ENCODE data around the gene RBM20. TPM values are rescaled to one million over a fixed set of nuclear protein-coding genes. Genes with fewer than 3 reads are reported as not detected.

RBM20 gene
- total RNA-seq, 1 donor from 2014 or later: 0.32 TPM

GRCh38 chr10:110753462-110753861 is 109.3 kb downstream of the RBM20 start:
- Histone ChIP-seq H3K4me3 (no peak overlapping the region), H4K20me1 (ENCODE audit: low read depth) (no peaks in the 10 kb centered on the region), H2AFZ (replicated peaks) (peak overlapping the region; percentile 86), H3K9me3 (ENCODE audit: low read depth) (no peaks in the 10 kb centered on the region), H3K4me2 (no peak overlapping the region), H3K4me1 (peaks cover 4% of the 10 kb centered on the region), H3K36me3 (no peaks in the 10 kb centered on the region), H3K79me2 (ENCODE audit: low read depth) (no peaks in the 10 kb centered on the region), H3F3A (ENCODE audit: low read depth) (no peaks in the 10 kb centered on the region), H3K27me3 (no peaks in the 10 kb centered on the region), H3K27ac (no peak overlapping the region), H3K9ac (no peak overlapping the region)
- no peaks in the 10 kb centered on the region for H3K27me3 Mint-ChIP-seq (ENCODE audit: insufficient read depth, low read depth)
- peaks cover 9% of the 10 kb centered on the region for H3K9me3 Mint-ChIP-seq
- no peaks in the 10 kb centered on the region for H3K36me3 Mint-ChIP-seq
- H3K4me1 Mint-ChIP-seq: no peaks in the 10 kb centered on the region
- no peak for DNase-seq (ENCODE audit: low spot score)
- no peak overlapping the region for H3K27ac Mint-ChIP-seq
- TF ChIP-seq EZH2 (IDR thresholded peaks at IDR 0.05): no peak
- TF ChIP-seq CTCF (IDR thresholded peaks at IDR 0.05): no peak
- no peak for TF ChIP-seq EZH2phosphoT487 (IDR thresholded peaks at IDR 0.05)
- H3K4me3 Mint-ChIP-seq: no peak overlapping the region

GRCh38 chr10:110754375-110755105 is 110.4 kb downstream of the RBM20 start:
- H3K27me3 ChIP-seq: no peaks in the 10 kb centered on the region
- H2AFZ ChIP-seq (replicated peaks): no peak overlapping the region
- H3K79me2 ChIP-seq (ENCODE audit: low read depth): no peaks in the 10 kb centered on the region
- TF ChIP-seq EZH2 (IDR thresholded peaks at IDR 0.05): no peak
- no peak for TF ChIP-seq CTCF (IDR thresholded peaks at IDR 0.05)
- TF ChIP-seq EZH2phosphoT487 (IDR thresholded peaks at IDR 0.05): no peak
- H3K27ac ChIP-seq: no peak overlapping the region
- H3K27ac Mint-ChIP-seq: no peak overlapping the region
- no peaks in the 10 kb centered on the region for H3K36me3 ChIP-seq
- H3K4me1 Mint-ChIP-seq: peaks cover 6% of the 10 kb centered on the region
- H3K4me3 Mint-ChIP-seq: no peak overlapping the region
- H3K9ac ChIP-seq: no peak overlapping the region
- peaks cover 10% of the 10 kb centered on the region for H3F3A ChIP-seq (ENCODE audit: low read depth)
- H3K4me1 ChIP-seq: peaks cover 14% of the 10 kb centered on the region
- no peaks in the 10 kb centered on the region for H4K20me1 ChIP-seq (ENCODE audit: low read depth)
- H3K27me3 Mint-ChIP-seq (ENCODE audit: insufficient read depth, low read depth): no peaks in the 10 kb centered on the region
- no peaks in the 10 kb centered on the region for H3K36me3 Mint-ChIP-seq
- H3K9me3 Mint-ChIP-seq: peaks cover 5% of the 10 kb centered on the region
- no peak overlapping the region for H3K4me2 ChIP-seq
- DNase-seq (ENCODE audit: low spot score): no peak
- H3K4me3 ChIP-seq: no peak overlapping the region
- H3K9me3 ChIP-seq (ENCODE audit: low read depth): no peaks in the 10 kb centered on the region

GRCh38 chr10:110755781-110756180 is 111.6 kb downstream of the RBM20 start:
- H3F3A ChIP-seq (ENCODE audit: low read depth): peaks cover 13% of the 10 kb centered on the region
- no peak for DNase-seq (ENCODE audit: low spot score)
- no peak for TF ChIP-seq CTCF (IDR thresholded peaks at IDR 0.05)
- no peak for TF ChIP-seq EZH2phosphoT487 (IDR thresholded peaks at IDR 0.05)
- TF ChIP-seq EZH2 (IDR thresholded peaks at IDR 0.05): no peak
- no peak overlapping the region for H3K4me2 ChIP-seq
- H2AFZ ChIP-seq (replicated peaks): no peak overlapping the region
- no peaks in the 10 kb centered on the region for H3K9me3 ChIP-seq (ENCODE audit: low read depth)
- H3K4me3 ChIP-seq: no peak overlapping the region
- peaks cover 3% of the 10 kb centered on the region for H3K9me3 Mint-ChIP-seq
- no peaks in the 10 kb centered on the region for H3K27me3 ChIP-seq
- H3K27ac Mint-ChIP-seq: no peak overlapping the region
- no peak overlapping the region for H3K4me3 Mint-ChIP-seq
- H4K20me1 ChIP-seq (ENCODE audit: low read depth): no peaks in the 10 kb centered on the region
- no peak overlapping the region for H3K9ac ChIP-seq
- peaks cover 17% of the 10 kb centered on the region for H3K4me1 ChIP-seq
- H3K27me3 Mint-ChIP-seq (ENCODE audit: insufficient read depth, low read depth): no peaks in the 10 kb centered on the region
- no peaks in the 10 kb centered on the region for H3K79me2 ChIP-seq (ENCODE audit: low read depth)
- no peaks in the 10 kb centered on the region for H3K36me3 Mint-ChIP-seq
- peaks cover 9% of the 10 kb centered on the region for H3K4me1 Mint-ChIP-seq
- no peak overlapping the region for H3K27ac ChIP-seq
- no peaks in the 10 kb centered on the region for H3K36me3 ChIP-seq

All from neural progenitor cell (in vitro differentiated cells).